WTC11 (cell line): ENCODE data around the gene TBC1D10B. TPM values are rescaled to one million over a fixed set of nuclear protein-coding genes. Genes with fewer than 3 reads are reported as not detected.

Source experiments
- ATAC-seq: fragments of 200-7000 bp; cut with Tn5 transposase; 2 replicates; pipeline ENCODE4 v1.10.0; 2021; ENCODE audit warnings: mild to moderate bottlenecking, moderate library complexity
- CTCF ChIA-PET: fragments of 300-600 bp; sonication (Branson Sonifier 250); formaldehyde crosslinking; loops from one replicate; lab custom pipeline; 2021; ENCODE audit warnings: antibody characterized with exemption; lab: Charles Lee
- POLR2A ChIA-PET: fragments of 350-600 bp; sonication (Branson Sonifier 250); formaldehyde crosslinking; loops from one replicate; lab custom pipeline; 2021; ENCODE audit warnings: antibody characterized with exemption; lab: Charles Lee
- DNase-seq: peaks from one replicate; pipeline ENCODE4 v3.0.0; 2021; ENCODE audit warnings: low spot score
- H3K27ac Mint-ChIP-seq: 2 replicates; pipeline ENCODE4 v1.8.0; 2021; ENCODE audit warnings: mixed read lengths
- H3K27me3 Mint-ChIP-seq: 2 replicates; pipeline ENCODE4 v1.8.0; 2021; ENCODE audit warnings: low read depth, mild to moderate bottlenecking, moderate library complexity, mixed read lengths
- H3K36me3 Mint-ChIP-seq: 2 replicates; pipeline ENCODE4 v1.8.0; 2021; ENCODE audit warnings: mixed read lengths
- H3K4me1 Mint-ChIP-seq: 2 replicates; pipeline ENCODE4 v1.8.0; 2022; ENCODE audit warnings: mixed read lengths
- H3K4me3 Mint-ChIP-seq: 2 replicates; pipeline ENCODE4 v1.8.0; 2021; ENCODE audit warnings: mild to moderate bottlenecking, moderate library complexity, mixed read lengths
- H3K9me3 Mint-ChIP-seq: 2 replicates; pipeline ENCODE4 v1.8.0; 2021; ENCODE audit warnings: mixed read lengths
- CBFB ChIP-seq: sonication (generic); formaldehyde crosslinking; IDR thresholded peaks from 2 replicates; pipeline ENCODE4 v1.8.1; 2022; ENCODE audit warnings: mild to moderate bottlenecking, low read depth, missing genetic modification reagents
- EMX1 ChIP-seq: fragments of 250-450 bp; sonication (Bioruptor Pico); IDR thresholded peaks from 2 replicates; pipeline ENCODE4 v1.8.0; 2021; ENCODE audit warnings: mild to moderate bottlenecking
- ERG ChIP-seq: fragments of 250-450 bp; sonication (Bioruptor Pico); IDR thresholded peaks from 2 replicates; pipeline ENCODE4 v1.8.0; 2021; ENCODE audit warnings: mild to moderate bottlenecking
- ESRRA ChIP-seq: sonication (generic); formaldehyde crosslinking; IDR thresholded peaks from 2 replicates; pipeline ENCODE4 v1.8.1; 2022; ENCODE audit warnings: mild to moderate bottlenecking, missing genetic modification reagents, borderline replicate concordance
- FOXP1 ChIP-seq: sonication (generic); formaldehyde crosslinking; IDR thresholded peaks from 2 replicates; pipeline ENCODE4 v1.8.0; 2022; ENCODE audit warnings: missing genetic modification reagents, mild to moderate bottlenecking, moderate library complexity, borderline replicate concordance
- GTF2I ChIP-seq: fragments of 250-450 bp; sonication (Bioruptor Pico); conservative IDR thresholded peaks from 2 replicates; pipeline ENCODE4 v1.4.0; 2021; ENCODE audit warnings: mild to moderate bottlenecking
- KAT7 ChIP-seq: sonication (generic); formaldehyde crosslinking; IDR thresholded peaks from 2 replicates; pipeline ENCODE4 v1.8.1; 2023; ENCODE audit warnings: missing genetic modification reagents, mild to moderate bottlenecking, borderline replicate concordance
- OVOL2 ChIP-seq: fragments of 250-450 bp; sonication (Bioruptor Pico); IDR thresholded peaks from 2 replicates; pipeline ENCODE4 v1.9.0; 2021; ENCODE audit warnings: mild to moderate bottlenecking, borderline replicate concordance
- PRRX2 ChIP-seq: fragments of 250-450 bp; sonication (Bioruptor Pico); IDR thresholded peaks from 2 replicates; pipeline ENCODE4 v1.8.0; 2021; ENCODE audit warnings: mild to moderate bottlenecking
- SMAD3 ChIP-seq: sonication (generic); formaldehyde crosslinking; IDR thresholded peaks from 2 replicates; pipeline ENCODE4 v1.8.0; 2022; ENCODE audit warnings: missing genetic modification reagents, mild to moderate bottlenecking, borderline replicate concordance
- ZBTB43 ChIP-seq: sonication (generic); formaldehyde crosslinking; IDR thresholded peaks from 2 replicates; pipeline ENCODE4 v1.8.1; 2023; ENCODE audit warnings: mild to moderate bottlenecking, missing genetic modification reagents
- ZNF317 ChIP-seq: sonication (generic); formaldehyde crosslinking; IDR thresholded peaks from 2 replicates; pipeline ENCODE4 v1.8.1; 2023; ENCODE audit warnings: low read depth, mild to moderate bottlenecking, moderate library complexity, missing genetic modification reagents, borderline replicate concordance
- total RNA-seq: library from RNA; stranded (reverse); gene quantifications from 3 replicates; pipeline ENCODE4 v1.2.3, GENCODE V29; 2021
- TF ChIP-seq, protein P1 (sequence below): sonication (generic); formaldehyde crosslinking; IDR thresholded peaks from 2 replicates; pipeline ENCODE4 v1.8.0; 2022; ENCODE audit warnings: missing genetic modification reagents
- TF ChIP-seq, protein P2 (sequence below): fragments of 250-450 bp; sonication (Bioruptor Pico); IDR thresholded peaks from 2 replicates; pipeline ENCODE4 v1.9.0; 2021; ENCODE audit warnings: mild to moderate bottlenecking
- TF ChIP-seq, protein P3 (sequence below): sonication (generic); formaldehyde crosslinking; IDR thresholded peaks from 2 replicates; pipeline ENCODE4 v1.8.0; 2023; ENCODE audit warnings: missing genetic modification reagents, mild to moderate bottlenecking, borderline replicate concordance

Gene TBC1D10B
- total RNA-seq, 1 experiment from 2014 or later = 40.5 TPM

GRCh38 chr16:30395155-30395991, 25.1 kb upstream of the TBC1D10B start, which contains the start of gene ZNF48 (continued):
- TF ChIP-seq, protein P1, sequence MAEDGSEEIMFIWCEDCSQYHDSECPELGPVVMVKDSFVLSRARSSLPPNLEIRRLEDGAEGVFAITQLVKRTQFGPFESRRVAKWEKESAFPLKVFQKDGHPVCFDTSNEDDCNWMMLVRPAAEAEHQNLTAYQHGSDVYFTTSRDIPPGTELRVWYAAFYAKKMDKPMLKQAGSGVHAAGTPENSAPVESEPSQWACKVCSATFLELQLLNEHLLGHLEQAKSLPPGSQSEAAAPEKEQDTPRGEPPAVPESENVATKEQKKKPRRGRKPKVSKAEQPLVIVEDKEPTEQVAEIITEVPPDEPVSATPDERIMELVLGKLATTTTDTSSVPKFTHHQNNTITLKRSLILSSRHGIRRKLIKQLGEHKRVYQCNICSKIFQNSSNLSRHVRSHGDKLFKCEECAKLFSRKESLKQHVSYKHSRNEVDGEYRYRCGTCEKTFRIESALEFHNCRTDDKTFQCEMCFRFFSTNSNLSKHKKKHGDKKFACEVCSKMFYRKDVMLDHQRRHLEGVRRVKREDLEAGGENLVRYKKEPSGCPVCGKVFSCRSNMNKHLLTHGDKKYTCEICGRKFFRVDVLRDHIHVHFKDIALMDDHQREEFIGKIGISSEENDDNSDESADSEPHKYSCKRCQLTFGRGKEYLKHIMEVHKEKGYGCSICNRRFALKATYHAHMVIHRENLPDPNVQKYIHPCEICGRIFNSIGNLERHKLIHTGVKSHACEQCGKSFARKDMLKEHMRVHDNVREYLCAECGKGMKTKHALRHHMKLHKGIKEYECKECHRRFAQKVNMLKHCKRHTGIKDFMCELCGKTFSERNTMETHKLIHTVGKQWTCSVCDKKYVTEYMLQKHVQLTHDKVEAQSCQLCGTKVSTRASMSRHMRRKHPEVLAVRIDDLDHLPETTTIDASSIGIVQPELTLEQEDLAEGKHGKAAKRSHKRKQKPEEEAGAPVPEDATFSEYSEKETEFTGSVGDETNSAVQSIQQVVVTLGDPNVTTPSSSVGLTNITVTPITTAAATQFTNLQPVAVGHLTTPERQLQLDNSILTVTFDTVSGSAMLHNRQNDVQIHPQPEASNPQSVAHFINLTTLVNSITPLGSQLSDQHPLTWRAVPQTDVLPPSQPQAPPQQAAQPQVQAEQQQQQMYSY = no peak
- TF ChIP-seq ESRRA (CRISPR knock-in tag) (0 out of 2 replicates have a peak, but pooled peaks have one; percentile 40), SMAD3 (CRISPR knock-in tag) (no peak), ERG (CRISPR knock-in tag) (no peak), OVOL2 (CRISPR knock-in tag) (no peak), KAT7 (CRISPR knock-in tag) (peak; percentile 82; the same call in 1 of the 2 replicates), ZBTB43 (CRISPR knock-in tag) (no peak), PRRX2 (CRISPR knock-in tag) (no peak), ZNF317 (no peak), GTF2I (CRISPR knock-in tag) (no peak)
- TF ChIP-seq, protein P2, sequence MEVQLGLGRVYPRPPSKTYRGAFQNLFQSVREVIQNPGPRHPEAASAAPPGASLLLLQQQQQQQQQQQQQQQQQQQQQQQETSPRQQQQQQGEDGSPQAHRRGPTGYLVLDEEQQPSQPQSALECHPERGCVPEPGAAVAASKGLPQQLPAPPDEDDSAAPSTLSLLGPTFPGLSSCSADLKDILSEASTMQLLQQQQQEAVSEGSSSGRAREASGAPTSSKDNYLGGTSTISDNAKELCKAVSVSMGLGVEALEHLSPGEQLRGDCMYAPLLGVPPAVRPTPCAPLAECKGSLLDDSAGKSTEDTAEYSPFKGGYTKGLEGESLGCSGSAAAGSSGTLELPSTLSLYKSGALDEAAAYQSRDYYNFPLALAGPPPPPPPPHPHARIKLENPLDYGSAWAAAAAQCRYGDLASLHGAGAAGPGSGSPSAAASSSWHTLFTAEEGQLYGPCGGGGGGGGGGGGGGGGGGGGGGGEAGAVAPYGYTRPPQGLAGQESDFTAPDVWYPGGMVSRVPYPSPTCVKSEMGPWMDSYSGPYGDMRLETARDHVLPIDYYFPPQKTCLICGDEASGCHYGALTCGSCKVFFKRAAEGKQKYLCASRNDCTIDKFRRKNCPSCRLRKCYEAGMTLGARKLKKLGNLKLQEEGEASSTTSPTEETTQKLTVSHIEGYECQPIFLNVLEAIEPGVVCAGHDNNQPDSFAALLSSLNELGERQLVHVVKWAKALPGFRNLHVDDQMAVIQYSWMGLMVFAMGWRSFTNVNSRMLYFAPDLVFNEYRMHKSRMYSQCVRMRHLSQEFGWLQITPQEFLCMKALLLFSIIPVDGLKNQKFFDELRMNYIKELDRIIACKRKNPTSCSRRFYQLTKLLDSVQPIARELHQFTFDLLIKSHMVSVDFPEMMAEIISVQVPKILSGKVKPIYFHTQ (CRISPR knock-in tag) = no peak

GRCh38 chr16:30394592-30395154, 24.4 kb upstream of the TBC1D10B start:
- H3K27ac Mint-ChIP-seq = peak overlapping the region; percentile 98
- peaks cover 4% of the 10 kb centered on the region; the same call in 1 of the 2 replicates for H3K27me3 Mint-ChIP-seq
- no peak for DNase-seq
- ChIA-PET POLR2A (interaction anchor here (0.7 to 2.0 kb wide), 9 partner anchors 13 to 164 kb away, joined by 3 to 26 read pairs (median 6); partner anchors contain the start of genes CD2BP2, MYL11, ZNF764 and ZNF771), CTCF (interaction anchor here (0.6 to 9.3 kb wide), 13 partner anchors 8 to 282 kb away, joined by 3 to 97 read pairs (median 6); partner anchors contain the start of genes CD2BP2, DCTPP1, GDPD3 and TBC1D10B)
- peak; percentile 53 for ATAC-seq
- H3K36me3 Mint-ChIP-seq = peaks cover 5% of the 10 kb centered on the region
- no peak for TF ChIP-seq CBFB
- no peak for TF ChIP-seq EMX1 (CRISPR knock-in tag)
- TF ChIP-seq, protein P3, sequence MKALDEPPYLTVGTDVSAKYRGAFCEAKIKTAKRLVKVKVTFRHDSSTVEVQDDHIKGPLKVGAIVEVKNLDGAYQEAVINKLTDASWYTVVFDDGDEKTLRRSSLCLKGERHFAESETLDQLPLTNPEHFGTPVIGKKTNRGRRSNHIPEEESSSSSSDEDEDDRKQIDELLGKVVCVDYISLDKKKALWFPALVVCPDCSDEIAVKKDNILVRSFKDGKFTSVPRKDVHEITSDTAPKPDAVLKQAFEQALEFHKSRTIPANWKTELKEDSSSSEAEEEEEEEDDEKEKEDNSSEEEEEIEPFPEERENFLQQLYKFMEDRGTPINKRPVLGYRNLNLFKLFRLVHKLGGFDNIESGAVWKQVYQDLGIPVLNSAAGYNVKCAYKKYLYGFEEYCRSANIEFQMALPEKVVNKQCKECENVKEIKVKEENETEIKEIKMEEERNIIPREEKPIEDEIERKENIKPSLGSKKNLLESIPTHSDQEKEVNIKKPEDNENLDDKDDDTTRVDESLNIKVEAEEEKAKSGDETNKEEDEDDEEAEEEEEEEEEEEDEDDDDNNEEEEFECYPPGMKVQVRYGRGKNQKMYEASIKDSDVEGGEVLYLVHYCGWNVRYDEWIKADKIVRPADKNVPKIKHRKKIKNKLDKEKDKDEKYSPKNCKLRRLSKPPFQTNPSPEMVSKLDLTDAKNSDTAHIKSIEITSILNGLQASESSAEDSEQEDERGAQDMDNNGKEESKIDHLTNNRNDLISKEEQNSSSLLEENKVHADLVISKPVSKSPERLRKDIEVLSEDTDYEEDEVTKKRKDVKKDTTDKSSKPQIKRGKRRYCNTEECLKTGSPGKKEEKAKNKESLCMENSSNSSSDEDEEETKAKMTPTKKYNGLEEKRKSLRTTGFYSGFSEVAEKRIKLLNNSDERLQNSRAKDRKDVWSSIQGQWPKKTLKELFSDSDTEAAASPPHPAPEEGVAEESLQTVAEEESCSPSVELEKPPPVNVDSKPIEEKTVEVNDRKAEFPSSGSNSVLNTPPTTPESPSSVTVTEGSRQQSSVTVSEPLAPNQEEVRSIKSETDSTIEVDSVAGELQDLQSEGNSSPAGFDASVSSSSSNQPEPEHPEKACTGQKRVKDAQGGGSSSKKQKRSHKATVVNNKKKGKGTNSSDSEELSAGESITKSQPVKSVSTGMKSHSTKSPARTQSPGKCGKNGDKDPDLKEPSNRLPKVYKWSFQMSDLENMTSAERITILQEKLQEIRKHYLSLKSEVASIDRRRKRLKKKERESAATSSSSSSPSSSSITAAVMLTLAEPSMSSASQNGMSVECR (CRISPR knock-in tag) = 0 out of 2 replicates have a peak, but pooled peaks have one; percentile 37
- TF ChIP-seq FOXP1 (CRISPR knock-in tag) = no peak
- peaks cover 32% of the 10 kb centered on the region for H3K4me1 Mint-ChIP-seq
- no peaks in the 10 kb centered on the region for H3K9me3 Mint-ChIP-seq
- peak overlapping the region; percentile 81 for H3K4me3 Mint-ChIP-seq
